Renal cortex interstitium (tissue), 11 donors: ENCODE results near the gene PTPRJ. TPM values are rescaled to one million over a fixed set of nuclear protein-coding genes. Genes with fewer than 3 reads are reported as not detected.
A peak's percentile ranks its signal among the peaks of the same experiment; 100 is the strongest.
"Not testable (repeated sequence)": the region's sequence is repeated elsewhere in the genome, so short reads cannot be mapped to it uniquely, and the experiment has no call there.

Source experiments
- DNase-seq, 11 donors: peaks; one replicate each; pipeline ENCODE4 v3.0.0-alpha.2; 2013; ENCODE audit warnings: low read depth in 9 of 11, low spot score in 4 of 11; ENCODE audit errors: extremely low read depth in 1 of 11
- polyA plus RNA-seq, 3 donors: library from polyadenylated mRNA; unstranded; fragments of 120-200 nt; gene quantifications; one replicate each; pipeline ENCODE4 v1.2.1, GENCODE V29; 2013; ENCODE audit not compliant: insufficient read length in 3 of 3

PTPRJ gene
- polyA plus RNA-seq, 3 donors = 23.3 to 24.5 (median 23.5) TPM

GRCh38 chr11:48122246-48122645, 141.9 kb downstream of the PTPRJ start:
- no peak for DNase-seq

- no peak for DNase-seq
Observed at GRCh38 chr11:48122656-48123055, 142.3 kb downstream of the PTPRJ start.

GRCh38 chr11:48123254-48123875, 143.0 kb downstream of the PTPRJ start:
- no peak for DNase-seq

GRCh38 chr11:48123934-48124755, 143.8 kb downstream of the PTPRJ start:
- DNase-seq = no peak

GRCh38 chr11:48124880-48125279, 144.5 kb downstream of the PTPRJ start:
- DNase-seq = no peak

GRCh38 chr11:48125866-48126265, 145.5 kb downstream of the PTPRJ start:
- no peak for DNase-seq

GRCh38 chr11:48127521-48128183, 147.3 kb downstream of the PTPRJ start:
- peak in 7 of 11 donors; percentile 19 to 56 (median 34) for DNase-seq

GRCh38 chr11:48129697-48130395, 149.5 kb downstream of the PTPRJ start:
- DNase-seq = no peak

- no peak for DNase-seq
Observed at GRCh38 chr11:48134221-48134922, 154.0 kb downstream of the PTPRJ start.

GRCh38 chr11:48138222-48138621, 157.9 kb downstream of the PTPRJ start:
- DNase-seq = no peak

- not testable (repeated sequence) for DNase-seq
Observed at GRCh38 chr11:48139896-48140295, 159.5 kb downstream of the PTPRJ start.

- no peak for DNase-seq
Observed at GRCh38 chr11:48141475-48142122, 161.2 kb downstream of the PTPRJ start.

- DNase-seq = no peak
Observed at GRCh38 chr11:48142889-48143288, 162.5 kb downstream of the PTPRJ start.

GRCh38 chr11:48148749-48149148, 168.4 kb downstream of the PTPRJ start:
- DNase-seq = no peak

GRCh38 chr11:48150213-48150612, 169.9 kb downstream of the PTPRJ start:
- no peak for DNase-seq

- no peak for DNase-seq
Observed at GRCh38 chr11:48154151-48154550, 173.8 kb downstream of the PTPRJ start.

- no peak for DNase-seq
Observed at GRCh38 chr11:48161951-48162884, 181.9 kb downstream of the PTPRJ start.
